ENCODE data around the gene TBC1D5. TPM values are rescaled to one million over a fixed set of nuclear protein-coding genes. Genes with fewer than 3 reads are reported as not detected.

Gene TBC1D5
- total RNA-seq, 1 experiment from 2014 or later = 26.1 TPM

DNA sequence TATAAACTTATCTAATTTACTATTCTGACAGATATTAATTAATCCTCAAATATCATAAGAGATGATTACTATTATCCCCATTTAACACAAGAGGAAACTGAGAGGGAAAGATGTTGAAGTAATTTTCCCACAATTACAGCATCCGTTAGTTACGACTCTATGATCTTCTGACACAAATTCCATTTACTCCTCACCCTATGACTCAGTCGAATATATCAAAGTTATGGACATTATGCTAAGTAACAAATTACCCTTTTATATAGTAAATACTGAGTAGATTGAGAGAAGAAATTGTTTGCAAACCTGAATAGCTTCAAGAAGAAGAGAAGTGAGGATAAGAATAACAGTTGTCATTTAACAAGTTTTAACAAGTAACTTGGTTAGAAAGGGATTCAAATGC, 340.0 kb downstream of the TBC1D5 start:
- ChIA-PET POLR2A (no interaction called here), CTCF (no interaction called here)
- no peaks in the 10 kb centered on the region for H3K36me3 Mint-ChIP-seq
- H3K4me1 Mint-ChIP-seq = peaks cover 17% of the 10 kb centered on the region
- DNase-seq (ENCODE audit: low spot score) (no peak), ATAC-seq (no peak)
- TF ChIP-seq, protein P1, sequence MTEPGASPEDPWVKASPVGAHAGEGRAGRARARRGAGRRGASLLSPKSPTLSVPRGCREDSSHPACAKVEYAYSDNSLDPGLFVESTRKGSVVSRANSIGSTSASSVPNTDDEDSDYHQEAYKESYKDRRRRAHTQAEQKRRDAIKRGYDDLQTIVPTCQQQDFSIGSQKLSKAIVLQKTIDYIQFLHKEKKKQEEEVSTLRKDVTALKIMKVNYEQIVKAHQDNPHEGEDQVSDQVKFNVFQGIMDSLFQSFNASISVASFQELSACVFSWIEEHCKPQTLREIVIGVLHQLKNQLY (CRISPR knock-in tag; IDR thresholded peaks at IDR 0.05) = no peak
- TF ChIP-seq HMGA2 (CRISPR knock-in tag; IDR thresholded peaks at IDR 0.05) (no peak), ZNF263 (CRISPR knock-in tag; IDR thresholded peaks at IDR 0.05; ENCODE audit: low read depth) (no peak), GABPB1 (CRISPR knock-in tag; IDR thresholded peaks at IDR 0.05) (no peak), SP1 (CRISPR knock-in tag; conservative IDR thresholded peaks at IDR 0.05) (no peak), ZNF425 (CRISPR knock-in tag; conservative IDR thresholded peaks at IDR 0.05) (no peak), MXD4 (CRISPR knock-in tag; IDR thresholded peaks at IDR 0.05; ENCODE audit: borderline replicate concordance) (no peak)
- H3K9me3 Mint-ChIP-seq = no peaks in the 10 kb centered on the region
- no peak overlapping the region for H3K27ac Mint-ChIP-seq
- no peak overlapping the region for H3K4me3 Mint-ChIP-seq
- no peaks in the 10 kb centered on the region for H3K27me3 Mint-ChIP-seq (ENCODE audit: low read depth)

- no peaks in the 10 kb centered on the region for H3K9me3 Mint-ChIP-seq
- H3K27ac Mint-ChIP-seq = no peak overlapping the region
- DNase-seq (ENCODE audit: low spot score) (no peak), ATAC-seq (no peak)
- H3K4me1 Mint-ChIP-seq = peaks cover 12% of the 10 kb centered on the region
- ChIA-PET CTCF (no interaction called here), POLR2A (no interaction called here)
- H3K36me3 Mint-ChIP-seq = no peaks in the 10 kb centered on the region
- no peaks in the 10 kb centered on the region for H3K27me3 Mint-ChIP-seq (ENCODE audit: low read depth)
- H3K4me3 Mint-ChIP-seq = no peak overlapping the region
- TF ChIP-seq TP53 (CRISPR knock-in tag; IDR thresholded peaks at IDR 0.05) = no peak
- TF ChIP-seq, protein P2, sequence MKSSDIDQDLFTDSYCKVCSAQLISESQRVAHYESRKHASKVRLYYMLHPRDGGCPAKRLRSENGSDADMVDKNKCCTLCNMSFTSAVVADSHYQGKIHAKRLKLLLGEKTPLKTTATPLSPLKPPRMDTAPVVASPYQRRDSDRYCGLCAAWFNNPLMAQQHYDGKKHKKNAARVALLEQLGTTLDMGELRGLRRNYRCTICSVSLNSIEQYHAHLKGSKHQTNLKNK (CRISPR knock-in tag; IDR thresholded peaks at IDR 0.05) = no peak
- TF ChIP-seq ZNF263 (CRISPR knock-in tag; IDR thresholded peaks at IDR 0.05; ENCODE audit: low read depth) = no peak
Measured at GRCh38 chr3:17401912-17402311, 340.5 kb downstream of the TBC1D5 start.

GRCh38 chr3:17399586-17399985, 342.8 kb downstream of the TBC1D5 start:
- CTCF ChIA-PET = no interaction called here
- Mint-ChIP-seq H3K4me3 (no peak overlapping the region), H3K4me1 (no peaks in the 10 kb centered on the region), H3K27me3 (ENCODE audit: low read depth) (no peaks in the 10 kb centered on the region), H3K36me3 (no peaks in the 10 kb centered on the region), H3K9me3 (no peaks in the 10 kb centered on the region), H3K27ac (no peak overlapping the region)
- TF ChIP-seq, protein P3, sequence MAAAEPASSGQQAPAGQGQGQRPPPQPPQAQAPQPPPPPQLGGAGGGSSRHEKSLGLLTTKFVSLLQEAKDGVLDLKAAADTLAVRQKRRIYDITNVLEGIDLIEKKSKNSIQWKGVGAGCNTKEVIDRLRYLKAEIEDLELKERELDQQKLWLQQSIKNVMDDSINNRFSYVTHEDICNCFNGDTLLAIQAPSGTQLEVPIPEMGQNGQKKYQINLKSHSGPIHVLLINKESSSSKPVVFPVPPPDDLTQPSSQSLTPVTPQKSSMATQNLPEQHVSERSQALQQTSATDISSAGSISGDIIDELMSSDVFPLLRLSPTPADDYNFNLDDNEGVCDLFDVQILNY (CRISPR knock-in tag; IDR thresholded peaks at IDR 0.05) = no peak
- TF ChIP-seq, protein P4, sequence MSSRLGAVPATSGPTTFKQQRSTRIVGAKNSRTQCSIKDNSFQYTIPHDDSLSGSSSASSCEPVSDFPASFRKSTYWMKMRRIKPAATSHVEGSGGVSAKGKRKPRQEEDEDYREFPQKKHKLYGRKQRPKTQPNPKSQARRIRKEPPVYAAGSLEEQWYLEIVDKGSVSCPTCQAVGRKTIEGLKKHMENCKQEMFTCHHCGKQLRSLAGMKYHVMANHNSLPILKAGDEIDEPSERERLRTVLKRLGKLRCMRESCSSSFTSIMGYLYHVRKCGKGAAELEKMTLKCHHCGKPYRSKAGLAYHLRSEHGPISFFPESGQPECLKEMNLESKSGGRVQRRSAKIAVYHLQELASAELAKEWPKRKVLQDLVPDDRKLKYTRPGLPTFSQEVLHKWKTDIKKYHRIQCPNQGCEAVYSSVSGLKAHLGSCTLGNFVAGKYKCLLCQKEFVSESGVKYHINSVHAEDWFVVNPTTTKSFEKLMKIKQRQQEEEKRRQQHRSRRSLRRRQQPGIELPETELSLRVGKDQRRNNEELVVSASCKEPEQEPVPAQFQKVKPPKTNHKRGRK (CRISPR knock-in tag; IDR thresholded peaks at IDR 0.05; ENCODE audit: borderline replicate concordance) = no peak
- TF ChIP-seq, protein P5, sequence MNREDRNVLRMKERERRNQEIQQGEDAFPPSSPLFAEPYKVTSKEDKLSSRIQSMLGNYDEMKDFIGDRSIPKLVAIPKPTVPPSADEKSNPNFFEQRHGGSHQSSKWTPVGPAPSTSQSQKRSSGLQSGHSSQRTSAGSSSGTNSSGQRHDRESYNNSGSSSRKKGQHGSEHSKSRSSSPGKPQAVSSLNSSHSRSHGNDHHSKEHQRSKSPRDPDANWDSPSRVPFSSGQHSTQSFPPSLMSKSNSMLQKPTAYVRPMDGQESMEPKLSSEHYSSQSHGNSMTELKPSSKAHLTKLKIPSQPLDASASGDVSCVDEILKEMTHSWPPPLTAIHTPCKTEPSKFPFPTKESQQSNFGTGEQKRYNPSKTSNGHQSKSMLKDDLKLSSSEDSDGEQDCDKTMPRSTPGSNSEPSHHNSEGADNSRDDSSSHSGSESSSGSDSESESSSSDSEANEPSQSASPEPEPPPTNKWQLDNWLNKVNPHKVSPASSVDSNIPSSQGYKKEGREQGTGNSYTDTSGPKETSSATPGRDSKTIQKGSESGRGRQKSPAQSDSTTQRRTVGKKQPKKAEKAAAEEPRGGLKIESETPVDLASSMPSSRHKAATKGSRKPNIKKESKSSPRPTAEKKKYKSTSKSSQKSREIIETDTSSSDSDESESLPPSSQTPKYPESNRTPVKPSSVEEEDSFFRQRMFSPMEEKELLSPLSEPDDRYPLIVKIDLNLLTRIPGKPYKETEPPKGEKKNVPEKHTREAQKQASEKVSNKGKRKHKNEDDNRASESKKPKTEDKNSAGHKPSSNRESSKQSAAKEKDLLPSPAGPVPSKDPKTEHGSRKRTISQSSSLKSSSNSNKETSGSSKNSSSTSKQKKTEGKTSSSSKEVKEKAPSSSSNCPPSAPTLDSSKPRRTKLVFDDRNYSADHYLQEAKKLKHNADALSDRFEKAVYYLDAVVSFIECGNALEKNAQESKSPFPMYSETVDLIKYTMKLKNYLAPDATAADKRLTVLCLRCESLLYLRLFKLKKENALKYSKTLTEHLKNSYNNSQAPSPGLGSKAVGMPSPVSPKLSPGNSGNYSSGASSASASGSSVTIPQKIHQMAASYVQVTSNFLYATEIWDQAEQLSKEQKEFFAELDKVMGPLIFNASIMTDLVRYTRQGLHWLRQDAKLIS (CRISPR knock-in tag; IDR thresholded peaks at IDR 0.05; ENCODE audit: borderline replicate concordance) = no peak
- no peak for TF ChIP-seq JAZF1 (CRISPR knock-in tag; IDR thresholded peaks at IDR 0.05)
- no peak for TF ChIP-seq SOX15 (CRISPR knock-in tag; IDR thresholded peaks at IDR 0.05)
- TF ChIP-seq TCF7 (CRISPR knock-in tag; IDR thresholded peaks at IDR 0.05; ENCODE audit: low read depth) = no peak
- TF ChIP-seq CDX4 (CRISPR knock-in tag; IDR thresholded peaks at IDR 0.05; ENCODE audit: borderline replicate concordance) = no peak
- no peak for TF ChIP-seq RORB (CRISPR knock-in tag; IDR thresholded peaks at IDR 0.05)
- no peak for TF ChIP-seq MAX (CRISPR knock-in tag; IDR thresholded peaks at IDR 0.05)
- TF ChIP-seq NFATC4 (CRISPR knock-in tag; IDR thresholded peaks at IDR 0.05) = no peak
- no peak for TF ChIP-seq ZNF232 (CRISPR knock-in tag; IDR thresholded peaks at IDR 0.05)
- POLR2A ChIA-PET = no interaction called here
- ATAC-seq (no peak), DNase-seq (ENCODE audit: low spot score) (no peak)

Measured in WTC11 (cell line).